K562 treated with DMSO at 1 percent for 48 hours (cell line): ENCODE measurements around the gene TSHZ3. TPM values are rescaled to one million over a fixed set of nuclear protein-coding genes. Genes with fewer than 3 reads are reported as not detected.

Source experiments
- total RNA-seq: library from RNA; unstranded; fragments of 300-600 nt; gene quantifications from 2 replicates; pipeline ENCODE4 v1.2.3, GENCODE V29; 2022; ENCODE audit warnings: low replicate concordance; ENCODE audit errors: extremely low read depth

Gene TSHZ3
- not detected in 2 replicates for total RNA-seq

GRCh38 chr19:31349160-31349881, at the start of gene TSHZ3:
Gene TSHZ3, minus strand, starts transcription at chr19:31349436. Its CDS starts 217 bp downstream, at chr19:31349219.

